OCI-LY3 (cell line): ENCODE data around the gene BMPER.

Experiments
- EZH2phosphoT487 ChIP-seq: fragments of 200-600 bp; shearing (Covaris generic); IDR thresholded peaks from 2 replicates; pipeline ENCODE4 v1.6.1; 2018; ENCODE audit warnings: antibody characterized with exemption, mixed run types, low read depth
- TF ChIP-seq, protein P1 (sequence below): fragments of 200-600, 300-600 bp; sonication (generic); IDR thresholded peaks from 2 replicates; pipeline ENCODE4 v1.5.1; 2014; ENCODE audit warnings: antibody characterized with exemption, low read length, low read depth

DNA sequence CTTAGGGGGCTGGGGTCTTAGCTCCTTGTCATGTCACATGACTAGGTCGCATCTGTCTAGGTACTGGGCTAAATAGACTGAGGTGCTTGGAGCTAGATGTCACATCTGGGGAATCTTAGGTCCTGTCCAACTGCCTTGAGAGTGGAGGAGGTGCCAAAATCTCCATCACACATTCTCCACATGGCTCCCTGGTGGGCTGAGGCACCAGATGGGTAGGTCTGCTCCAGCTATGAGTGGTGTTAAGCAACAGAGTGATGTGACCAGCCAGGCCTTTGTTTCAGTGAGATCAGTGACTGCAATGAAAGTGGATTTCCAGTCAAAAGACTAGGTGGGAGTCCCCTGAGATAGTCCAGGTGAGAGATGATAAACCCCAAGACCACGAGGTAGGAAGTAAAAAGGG, 251.8 kb downstream of the BMPER start:
- TF ChIP-seq, protein P1, sequence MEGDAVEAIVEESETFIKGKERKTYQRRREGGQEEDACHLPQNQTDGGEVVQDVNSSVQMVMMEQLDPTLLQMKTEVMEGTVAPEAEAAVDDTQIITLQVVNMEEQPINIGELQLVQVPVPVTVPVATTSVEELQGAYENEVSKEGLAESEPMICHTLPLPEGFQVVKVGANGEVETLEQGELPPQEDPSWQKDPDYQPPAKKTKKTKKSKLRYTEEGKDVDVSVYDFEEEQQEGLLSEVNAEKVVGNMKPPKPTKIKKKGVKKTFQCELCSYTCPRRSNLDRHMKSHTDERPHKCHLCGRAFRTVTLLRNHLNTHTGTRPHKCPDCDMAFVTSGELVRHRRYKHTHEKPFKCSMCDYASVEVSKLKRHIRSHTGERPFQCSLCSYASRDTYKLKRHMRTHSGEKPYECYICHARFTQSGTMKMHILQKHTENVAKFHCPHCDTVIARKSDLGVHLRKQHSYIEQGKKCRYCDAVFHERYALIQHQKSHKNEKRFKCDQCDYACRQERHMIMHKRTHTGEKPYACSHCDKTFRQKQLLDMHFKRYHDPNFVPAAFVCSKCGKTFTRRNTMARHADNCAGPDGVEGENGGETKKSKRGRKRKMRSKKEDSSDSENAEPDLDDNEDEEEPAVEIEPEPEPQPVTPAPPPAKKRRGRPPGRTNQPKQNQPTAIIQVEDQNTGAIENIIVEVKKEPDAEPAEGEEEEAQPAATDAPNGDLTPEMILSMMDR, result no peak
- no peak for TF ChIP-seq EZH2phosphoT487
